Keratinocyte (primary cell): ENCODE data around the gene OR9I1.

Experiments used
- CTCF ChIP-seq, 3 experiments: IDR thresholded peaks in 1 of 3; conservative IDR thresholded peaks in 1 of 3; optimal IDR thresholded peaks in 1 of 3; 2 replicates in 2 of 3; 3 replicates in 1 of 3; pipeline versions ENCODE3 to v1.5.1; 2011; ENCODE audit warnings: low read length in 3 of 3, mild to moderate bottlenecking in 3 of 3, moderate library complexity in 2 of 3, control low read depth in 1 of 3, inconsistent platforms in 1 of 3; ENCODE audit not compliant: insufficient read depth in 2 of 3; ENCODE audit errors: extremely low read depth in 1 of 3
- EZH2 ChIP-seq: IDR thresholded peaks from one replicate; pipeline ENCODE4 v1.6.1; 2012; ENCODE audit warnings: inconsistent platforms, mild to moderate bottlenecking, low read length, moderate library complexity

DNA sequence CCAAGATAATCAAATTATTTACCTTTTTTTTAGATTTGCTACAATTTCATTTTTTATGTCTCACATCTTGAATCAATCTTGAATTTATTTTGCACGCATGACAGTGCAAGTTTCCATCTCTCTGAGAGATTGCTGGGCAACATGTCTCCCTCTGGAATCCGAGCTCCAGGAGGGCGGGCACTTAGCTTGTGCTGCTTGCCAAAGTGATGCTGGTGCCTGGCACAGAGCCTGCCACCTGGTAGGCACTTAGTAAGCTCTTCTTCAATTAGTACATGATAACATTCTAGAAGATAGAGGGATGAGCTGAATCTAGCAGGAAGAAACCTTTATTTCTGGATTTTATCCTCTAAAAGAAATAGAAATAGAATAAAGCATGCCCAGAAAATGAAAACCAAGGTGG, 27.5 kb upstream of the OR9I1 start:
- TF ChIP-seq CTCF (optimal IDR thresholded peaks at IDR 0.05 in 1 of 3, IDR thresholded peaks at IDR 0.05 in 1 of 3, conservative IDR thresholded peaks at IDR 0.05 in 1 of 3; ENCODE audit: extremely low read depth in 1 of 3, insufficient read depth in 2 of 3, low read length in 3 of 3) (no peak), EZH2 (no peak)
